ENCODE measurements around the gene KRTAP10-11.
A peak's percentile ranks its signal among the peaks of the same experiment; 100 is the strongest.
"Not testable (repeated sequence)": the region's sequence is repeated elsewhere in the genome, so short reads cannot be mapped to it uniquely, and the experiment has no call there.

The KRTAP10-11 gene

GRCh38 chr21:44615911-44616590, 30.2 kb upstream of the KRTAP10-11 start:
- no peak for DNase-seq

- DNase-seq = no peak
Measured at GRCh38 chr21:44616591-44616926, 29.7 kb upstream of the KRTAP10-11 start.

GRCh38 chr21:44617071-44617501, 29.1 kb upstream of the KRTAP10-11 start:
- no peak for DNase-seq

GRCh38 chr21:44618504-44618903, 27.7 kb upstream of the KRTAP10-11 start:
- DNase-seq = no peak

GRCh38 chr21:44618909-44619308, 27.3 kb upstream of the KRTAP10-11 start:
- no peak for DNase-seq

- DNase-seq = no peak
Measured at GRCh38 chr21:44619886-44620285, 26.3 kb upstream of the KRTAP10-11 start.

- no peak for DNase-seq
Measured at GRCh38 chr21:44623575-44623974, 22.6 kb upstream of the KRTAP10-11 start.

- DNase-seq = no peak
Measured at GRCh38 chr21:44625756-44626155, 20.5 kb upstream of the KRTAP10-11 start.

GRCh38 chr21:44626262-44626661, 20.0 kb upstream of the KRTAP10-11 start:
- no peak for DNase-seq

- no peak for DNase-seq
Measured at GRCh38 chr21:44626673-44627143, 19.5 kb upstream of the KRTAP10-11 start, which contains the start of gene KRTAP10-9. TSS of gene KRTAP10-9 (plus strand) at chr21:44627093. CDS start at chr21:44627172, 79 bp downstream.

- not testable (repeated sequence) for DNase-seq
Measured at GRCh38 chr21:44627181-44627822, 18.9 kb upstream of the KRTAP10-11 start.

- not testable (repeated sequence) for DNase-seq
Measured at GRCh38 chr21:44627831-44628233, 18.4 kb upstream of the KRTAP10-11 start.

GRCh38 chr21:44628707-44629391, 17.4 kb upstream of the KRTAP10-11 start:
- DNase-seq = no peak

GRCh38 chr21:44630440-44630839, 15.8 kb upstream of the KRTAP10-11 start:
- DNase-seq = no peak

- no peak for DNase-seq
Measured at GRCh38 chr21:44632067-44632466, 14.1 kb upstream of the KRTAP10-11 start.

- DNase-seq = no peak
Measured at GRCh38 chr21:44636209-44637017, 9.8 kb upstream of the KRTAP10-11 start.

- peak; percentile 29 for DNase-seq
Measured at GRCh38 chr21:44637018-44637850, 9.0 kb upstream of the KRTAP10-11 start, which contains the start of gene KRTAP10-10. TSS of gene KRTAP10-10 (plus strand) at chr21:44637356. CDS start at chr21:44637418, 62 bp downstream.

GRCh38 chr21:44637851-44638348, 8.3 kb upstream of the KRTAP10-11 start:
- DNase-seq = not testable (repeated sequence)

GRCh38 chr21:44638506-44639330, 7.5 kb upstream of the KRTAP10-11 start:
- not testable (repeated sequence) for DNase-seq

- no peak for DNase-seq
Measured at GRCh38 chr21:44639331-44639655, 6.9 kb upstream of the KRTAP10-11 start.

GRCh38 chr21:44640761-44641160, 5.5 kb upstream of the KRTAP10-11 start:
- DNase-seq = no peak
